ENCODE data around the gene HERPUD2. TPM values are rescaled to one million over a fixed set of nuclear protein-coding genes. Genes with fewer than 3 reads are reported as not detected.

The HERPUD2 gene
- total and polyA plus RNA-seq, 2 donors (not counting 1 experiment from before 2014, with no cell fraction given), result 58.8 to 62.2 TPM

DNA sequence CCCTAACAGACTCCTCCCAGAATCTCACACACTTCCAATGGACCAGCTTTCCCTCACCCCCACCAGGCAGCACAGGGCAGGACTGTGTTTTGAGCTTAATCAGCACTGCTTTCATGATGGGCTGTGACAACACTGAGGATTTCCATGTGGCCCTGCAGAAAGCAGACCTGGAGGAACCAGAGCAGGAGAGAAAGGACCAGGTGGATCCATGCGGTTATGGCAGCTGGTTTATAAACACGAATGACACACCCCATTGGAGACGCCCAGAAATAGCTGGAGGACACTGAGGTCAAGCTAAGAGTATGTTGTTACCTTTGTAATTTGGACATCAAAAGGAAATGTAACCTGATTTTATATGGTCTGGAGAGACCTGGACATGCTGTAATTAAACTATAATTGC lies 31.7 kb upstream of the HERPUD2 start:
- no peaks in the 10 kb centered on the region for H3K27me3 ChIP-seq (replicated peaks in 1 of 4; ENCODE audit: control extremely low read depth in 1 of 4, control insufficient read depth in 3 of 4, insufficient read depth in 4 of 4, low read length in 3 of 4)
- H3K9me3 ChIP-seq (ENCODE audit: control extremely low read depth in 1 of 3, control insufficient read depth in 2 of 3, insufficient read depth in 1 of 3, low read length in 2 of 3), result peaks cover 0 to 5% (median 0%) of the 10 kb centered on the region in 3 donors
- peak overlapping the region; percentile 7 for H3K4me2 ChIP-seq (replicated peaks; ENCODE audit: low read depth, low read length, poor library complexity, severe bottlenecking)
- H3K4me1 ChIP-seq (ENCODE audit: control insufficient read depth in 2 of 2, insufficient read depth in 2 of 2, low read length in 2 of 2), result peaks cover 91% of the 10 kb centered on the region in 2 donors
- Mint-ChIP-seq H3K4me3 (peak overlapping the region; percentile 41), H3K27ac (peak overlapping the region; percentile 95), H3K9me3 (ENCODE audit: insufficient read depth) (no peaks in the 10 kb centered on the region), H3K4me1 (peaks cover 89% of the 10 kb centered on the region), H3K27me3 (no peaks in the 10 kb centered on the region)
- H4K20me1 ChIP-seq (ENCODE audit: control insufficient read depth, insufficient read depth, low read length, poor library complexity, severe bottlenecking), result no peaks in the 10 kb centered on the region
- H3K27ac ChIP-seq (ENCODE audit: low read length in 2 of 2), result peak overlapping the region; percentile 2 to 99
- ChIA-PET CTCF (interaction anchor here (0.8 to 13.3 kb wide), 7 partner anchors 13 to 248 kb away, joined by 3 to 171 read pairs (median 10); partner anchors contain the start of genes HERPUD2 and SEPTIN7), POLR2A (interaction anchor here (0.9 to 7.1 kb wide), 3 partner anchors 12 to 74 kb away, joined by 3 to 167 read pairs (median 5); partner anchors contain the start of genes HERPUD2 and SEPTIN7)
- no peak overlapping the region for H3K4me3 ChIP-seq (ENCODE audit: control extremely low read depth in 1 of 5, extremely low read depth in 1 of 5, insufficient read depth in 1 of 5, low read depth in 2 of 5, low read length in 4 of 5)
- intact Hi-C loops (cut with micrococcal nuclease), result no loop called here
- no peak for TF ChIP-seq EZH2 (IDR thresholded peaks at IDR 0.05; ENCODE audit: borderline replicate concordance, insufficient read depth, low read depth, low read length, poor library complexity, severe bottlenecking)
- TF ChIP-seq, protein P1, sequence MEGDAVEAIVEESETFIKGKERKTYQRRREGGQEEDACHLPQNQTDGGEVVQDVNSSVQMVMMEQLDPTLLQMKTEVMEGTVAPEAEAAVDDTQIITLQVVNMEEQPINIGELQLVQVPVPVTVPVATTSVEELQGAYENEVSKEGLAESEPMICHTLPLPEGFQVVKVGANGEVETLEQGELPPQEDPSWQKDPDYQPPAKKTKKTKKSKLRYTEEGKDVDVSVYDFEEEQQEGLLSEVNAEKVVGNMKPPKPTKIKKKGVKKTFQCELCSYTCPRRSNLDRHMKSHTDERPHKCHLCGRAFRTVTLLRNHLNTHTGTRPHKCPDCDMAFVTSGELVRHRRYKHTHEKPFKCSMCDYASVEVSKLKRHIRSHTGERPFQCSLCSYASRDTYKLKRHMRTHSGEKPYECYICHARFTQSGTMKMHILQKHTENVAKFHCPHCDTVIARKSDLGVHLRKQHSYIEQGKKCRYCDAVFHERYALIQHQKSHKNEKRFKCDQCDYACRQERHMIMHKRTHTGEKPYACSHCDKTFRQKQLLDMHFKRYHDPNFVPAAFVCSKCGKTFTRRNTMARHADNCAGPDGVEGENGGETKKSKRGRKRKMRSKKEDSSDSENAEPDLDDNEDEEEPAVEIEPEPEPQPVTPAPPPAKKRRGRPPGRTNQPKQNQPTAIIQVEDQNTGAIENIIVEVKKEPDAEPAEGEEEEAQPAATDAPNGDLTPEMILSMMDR (IDR thresholded peaks at IDR 0.05), result no peak
- no peak for DNase-seq
- H2AFZ ChIP-seq (ENCODE audit: insufficient read depth, low read depth, low read length, poor library complexity, severe bottlenecking), result no peak overlapping the region
- H3K79me2 ChIP-seq (ENCODE audit: control insufficient read depth, insufficient read depth, low read length), result peaks cover 23% of the 10 kb centered on the region
- no peak overlapping the region for H3K9ac ChIP-seq (ENCODE audit: low read length)
- WGBS (ENCODE audit: insufficient coverage), result 72% methylated on average over 3 of the region's 3 CpGs
- H3K36me3 ChIP-seq (replicated peaks in 1 of 2; ENCODE audit: control extremely low read depth in 1 of 2, control insufficient read depth in 1 of 2, extremely low read depth in 1 of 2, insufficient read depth in 2 of 2, low read length in 1 of 2), result no peaks in the 10 kb centered on the region
- no peak for ATAC-seq (ENCODE audit: low read depth)

DNA sequence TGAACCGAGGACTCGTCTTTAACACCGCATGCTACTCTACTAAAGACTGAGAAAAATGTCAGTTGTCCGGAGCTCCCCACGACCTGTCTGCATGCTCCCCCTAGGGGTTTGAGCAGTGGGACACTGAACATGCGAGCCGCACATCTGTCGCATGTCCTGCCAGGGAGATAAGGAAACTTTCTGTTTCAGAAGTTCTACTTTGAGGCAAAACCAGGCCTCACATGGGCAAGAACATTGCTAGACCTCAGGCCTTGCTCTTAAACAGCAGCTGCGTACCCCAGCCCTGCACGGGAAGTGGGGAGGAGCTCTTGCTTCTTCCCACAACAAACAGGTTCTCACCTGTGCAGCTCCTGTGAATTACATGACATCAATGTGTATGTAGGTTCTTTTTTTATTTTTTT lies 30.3 kb upstream of the HERPUD2 start:
- peak overlapping the region; percentile 53 to 56 for H3K27ac ChIP-seq (ENCODE audit: low read length in 2 of 2)
- H3K4me2 ChIP-seq (replicated peaks; ENCODE audit: low read depth, low read length, poor library complexity, severe bottlenecking), result peak overlapping the region; percentile 46
- Mint-ChIP-seq H3K4me1 (peaks cover 88% of the 10 kb centered on the region), H3K27me3 (no peaks in the 10 kb centered on the region), H3K4me3 (peak overlapping the region; percentile 81), H3K27ac (peak overlapping the region; percentile 95), H3K9me3 (ENCODE audit: insufficient read depth) (no peaks in the 10 kb centered on the region)
- no peak overlapping the region for H3K9ac ChIP-seq (ENCODE audit: low read length)
- 47% methylated on average over 8 of the region's 10 CpGs for WGBS (ENCODE audit: insufficient coverage)
- peaks cover 0 to 5% (median 0%) of the 10 kb centered on the region in 3 donors for H3K9me3 ChIP-seq (ENCODE audit: control extremely low read depth in 1 of 3, control insufficient read depth in 2 of 3, insufficient read depth in 1 of 3, low read length in 2 of 3)
- H4K20me1 ChIP-seq (ENCODE audit: control insufficient read depth, insufficient read depth, low read length, poor library complexity, severe bottlenecking), result no peaks in the 10 kb centered on the region
- intact Hi-C loops (cut with micrococcal nuclease), result no loop called here
- ChIA-PET POLR2A (interaction anchor here (0.8 to 7.1 kb wide), 5 partner anchors 9 to 76 kb away, joined by 3 to 167 read pairs (median 4); partner anchors contain the start of gene SEPTIN7), CTCF (interaction anchor here (0.7 to 13.3 kb wide), 5 partner anchors 12 to 95 kb away, joined by 3 to 171 read pairs (median 76); partner anchors contain the start of gene SEPTIN7)
- peaks cover 83 to 85% of the 10 kb centered on the region in 2 donors for H3K4me1 ChIP-seq (ENCODE audit: control insufficient read depth in 2 of 2, insufficient read depth in 2 of 2, low read length in 2 of 2)
- H3K4me3 ChIP-seq (ENCODE audit: control extremely low read depth in 1 of 5, extremely low read depth in 1 of 5, insufficient read depth in 1 of 5, low read depth in 2 of 5, low read length in 4 of 5), result peak overlapping the region in 1 of 5 experiments; percentile 14
- no peaks in the 10 kb centered on the region for H3K36me3 ChIP-seq (replicated peaks in 1 of 2; ENCODE audit: control extremely low read depth in 1 of 2, control insufficient read depth in 1 of 2, extremely low read depth in 1 of 2, insufficient read depth in 2 of 2, low read length in 1 of 2)
- DNase-seq (peak; percentile 77), ATAC-seq (ENCODE audit: low read depth) (peak; percentile 4)
- peaks cover 23% of the 10 kb centered on the region for H3K79me2 ChIP-seq (ENCODE audit: control insufficient read depth, insufficient read depth, low read length)
- H2AFZ ChIP-seq (ENCODE audit: insufficient read depth, low read depth, low read length, poor library complexity, severe bottlenecking), result peak overlapping the region; percentile 35
- TF ChIP-seq EZH2 (IDR thresholded peaks at IDR 0.05; ENCODE audit: borderline replicate concordance, insufficient read depth, low read depth, low read length, poor library complexity, severe bottlenecking), result no peak
- TF ChIP-seq, protein P1 (IDR thresholded peaks at IDR 0.05), result peak; percentile 37
- H3K27me3 ChIP-seq (replicated peaks in 1 of 4; ENCODE audit: control extremely low read depth in 1 of 4, control insufficient read depth in 3 of 4, insufficient read depth in 4 of 4, low read length in 3 of 4), result no peaks in the 10 kb centered on the region
